Left lung (tissue), 10 donors: Measurements from ENCODE around the gene IFIT2. TPM values are rescaled to one million over a fixed set of nuclear protein-coding genes. Genes with fewer than 3 reads are reported as not detected.

Source experiments
- ATAC-seq: fragments of 200-7000 bp; cut with Tn5 transposase; one replicate; pipeline ENCODE4 v1.9.1; 2020; ENCODE audit warnings: moderate library complexity
- DNase-seq, 4 donors: peaks; one replicate each; pipeline ENCODE4 v3.0.0-alpha.2; 2013 to 2020
- H3K27ac ChIP-seq, 2 donors: fragments of 200-600 bp; sonication (generic) in 1 of 2; one replicate each; pipeline versions ENCODE4 v1.5.0 to v1.8.0; 2020 to 2021
- H3K27me3 ChIP-seq, 2 donors: fragments of 200-600 bp; sonication (generic) in 1 of 2; one replicate each; pipeline versions ENCODE4 v1.5.0 to v1.8.0; 2020 to 2021
- H3K36me3 ChIP-seq, 2 donors: fragments of 200-600 bp; sonication (generic) in 1 of 2; one replicate each; pipeline versions ENCODE4 v1.5.0 to v1.8.0; 2020 to 2021
- H3K4me1 ChIP-seq, 2 donors: fragments of 200-600 bp; one replicate each; pipeline ENCODE4 v1.8.0; 2021
- H3K4me3 ChIP-seq, 2 donors: fragments of 200-600 bp; sonication (generic) in 1 of 2; one replicate each; pipeline versions ENCODE4 v1.5.0 to v1.8.0; 2020 to 2021; ENCODE audit warnings: mild to moderate bottlenecking in 1 of 2
- H3K9me3 ChIP-seq, 2 donors: fragments of 200-600 bp; sonication (generic) in 1 of 2; one replicate each; pipeline versions ENCODE4 v1.5.0 to v1.8.0; 2020 to 2021
- CTCF ChIP-seq, 2 donors: fragments of 200-600 bp; sonication (generic) in 1 of 2; IDR thresholded peaks; one replicate each; pipeline versions ENCODE4 v1.5.0 to v1.8.0; 2021; ENCODE audit warnings: antibody characterized with exemption in 2 of 2
- intact Hi-C, 2 donors: fragments of 100-400 bp; cut with DNase I; formaldehyde crosslinking; loops; one replicate each; pipeline versions ENCODE4 v1.11.2 to v1.14.2; 2022
- polyA plus RNA-seq, 6 donors: library from polyadenylated mRNA; unstranded; fragments of 120-200 nt; gene quantifications; one replicate each; pipeline ENCODE4 v1.2.1, GENCODE V29; 2013; ENCODE audit not compliant: insufficient read length in 6 of 6
- total RNA-seq, 2 donors: library from RNA; stranded (reverse); fragmentation: NEBNext Ultra II Directional; extraction: Animal tissue kit (Norgen Biotek cat#: 25700); gene quantifications; one replicate each; pipeline ENCODE4 v1.2.1, GENCODE V29; 2021
- donor health status: DM: no; HTN: yes; CAD: no.
- donor health status: DM: no; HTN: no; CAD: no.

Gene IFIT2
- total and polyA plus RNA-seq, 8 donors, result 9.4 to 26.1 (median 14.4) TPM

DNA sequence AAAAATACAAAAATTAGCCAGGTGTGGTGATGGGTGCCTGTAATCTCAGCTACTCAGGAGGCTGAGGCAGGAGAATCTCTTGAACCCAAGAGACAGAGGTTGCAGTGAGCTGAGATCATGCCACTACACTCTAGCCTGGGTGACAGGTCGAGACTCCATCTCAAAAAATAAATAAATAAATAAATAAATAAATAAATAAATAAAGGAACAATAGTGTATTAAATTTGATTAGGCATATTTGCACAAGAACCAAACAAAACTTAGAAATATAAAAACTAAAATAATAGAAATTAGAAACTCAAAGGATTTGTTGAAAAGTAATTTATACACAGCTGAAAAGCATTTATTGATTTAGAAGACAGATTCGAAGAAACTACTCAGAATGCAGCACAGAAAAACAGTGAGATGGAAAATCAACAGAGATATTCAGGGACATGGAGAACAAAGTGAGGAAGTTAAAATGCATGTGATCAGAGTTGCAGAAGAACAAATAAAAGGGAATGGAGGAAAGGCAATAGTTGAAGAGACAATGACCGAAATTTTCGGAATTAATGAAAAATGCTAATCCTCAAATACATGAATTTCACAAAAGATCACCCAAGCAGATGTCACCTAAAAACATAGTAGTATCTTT, 43.6 kb downstream of the IFIT2 start:
- DNase-seq, result no peak
- intact Hi-C loops, result no loop called here
- no peak for TF ChIP-seq CTCF (IDR thresholded peaks at IDR 0.05)
- ATAC-seq, result no peak
- Histone ChIP-seq H3K4me1 (peaks cover 6 to 35% of the 10 kb centered on the region in 2 donors), H3K36me3 (peaks cover 0 to 15% of the 10 kb centered on the region in 2 donors), H3K4me3 (no peak overlapping the region), H3K9me3 (no peaks in the 10 kb centered on the region), H3K27me3 (no peaks in the 10 kb centered on the region), H3K27ac (peak overlapping the region in 1 of 2 donors; percentile 66)

- Histone ChIP-seq H3K36me3 (peaks cover 0 to 8% of the 10 kb centered on the region in 2 donors), H3K9me3 (no peaks in the 10 kb centered on the region), H3K4me1 (peaks cover 13 to 46% of the 10 kb centered on the region in 2 donors), H3K27ac (peak overlapping the region; percentile 45 to 66), H3K27me3 (no peaks in the 10 kb centered on the region), H3K4me3 (no peak overlapping the region)
- intact Hi-C loops, result no loop called here
- DNase-seq (no peak), ATAC-seq (peak; percentile 47)
- TF ChIP-seq CTCF (IDR thresholded peaks at IDR 0.05), result no peak
These were observed 44.8 kb downstream of the IFIT2 start for GRCh38 chr10:89346405-89347254.

- Histone ChIP-seq H3K4me3 (no peak overlapping the region), H3K27me3 (no peaks in the 10 kb centered on the region), H3K36me3 (no peaks in the 10 kb centered on the region), H3K9me3 (no peaks in the 10 kb centered on the region), H3K4me1 (peaks cover 13 to 49% of the 10 kb centered on the region in 2 donors), H3K27ac (peak overlapping the region in 1 of 2 donors; percentile 31)
- DNase-seq (no peak), ATAC-seq (no peak)
- intact Hi-C loops, result no loop called here
- TF ChIP-seq CTCF (IDR thresholded peaks at IDR 0.05), result no peak
These were observed 46.0 kb downstream of the IFIT2 start for GRCh38 chr10:89347701-89348457.

- Histone ChIP-seq H3K27me3 (no peaks in the 10 kb centered on the region), H3K9me3 (no peaks in the 10 kb centered on the region), H3K4me1 (peaks cover 13 to 49% of the 10 kb centered on the region in 2 donors), H3K4me3 (no peak overlapping the region), H3K36me3 (no peaks in the 10 kb centered on the region), H3K27ac (peak overlapping the region in 1 of 2 donors; percentile 31)
- TF ChIP-seq CTCF (IDR thresholded peaks at IDR 0.05), result no peak
- ATAC-seq (no peak), DNase-seq (no peak)
- intact Hi-C loops, result no loop called here
These were observed 46.6 kb downstream of the IFIT2 start for GRCh38 chr10:89348481-89348880.
